H9 (cell line): ENCODE data around the gene PHYHIPL. TPM values are rescaled to one million over a fixed set of nuclear protein-coding genes. Genes with fewer than 3 reads are reported as not detected.

Experiments used
- DNase-seq: peaks from one replicate; pipeline ENCODE4 v3.0.0-alpha.2; 2017
- H2AFZ ChIP-seq: one replicate; pipeline ENCODE4 v1.6.1; 2013; ENCODE audit warnings: mild to moderate bottlenecking, low read length, control low read depth, moderate library complexity
- H2AK5ac ChIP-seq: 2 replicates; pipeline ENCODE4 v1.6.1; 2013; ENCODE audit warnings: low read length, control low read depth, mixed read lengths; ENCODE audit not compliant: insufficient read length
- H2BK120ac ChIP-seq: one replicate; pipeline ENCODE4 v1.6.1; 2013; ENCODE audit warnings: low read depth, mild to moderate bottlenecking, low read length, control low read depth, inconsistent platforms; ENCODE audit not compliant: poor library complexity, severe bottlenecking
- H2BK12ac ChIP-seq: 2 replicates; pipeline ENCODE4 v1.6.1; 2013; ENCODE audit warnings: low read length, control low read depth, mixed read lengths, low read depth; ENCODE audit not compliant: insufficient read length
- H2BK15ac ChIP-seq: 2 replicates; pipeline ENCODE4 v1.6.1; 2013; ENCODE audit warnings: low read depth, low read length, control low read depth
- H2BK20ac ChIP-seq: one replicate; pipeline ENCODE4 v1.6.1; 2013; ENCODE audit warnings: low read depth, mild to moderate bottlenecking, low read length, control low read depth, inconsistent platforms; ENCODE audit not compliant: poor library complexity, severe bottlenecking
- H2BK5ac ChIP-seq: 2 replicates; pipeline ENCODE4 v1.6.1; 2013; ENCODE audit warnings: low read length, control low read depth, mixed read lengths; ENCODE audit not compliant: insufficient read length
- H3K14ac ChIP-seq: 2 replicates; pipeline ENCODE4 v1.6.1; 2013; ENCODE audit warnings: low read length, control low read depth; ENCODE audit not compliant: insufficient read depth
- H3K18ac ChIP-seq: 2 replicates; pipeline ENCODE4 v1.6.1; 2013; ENCODE audit warnings: low read depth, mild to moderate bottlenecking, mixed read lengths, low read length, control low read depth; ENCODE audit not compliant: insufficient read length
- H3K23ac ChIP-seq: 2 replicates; pipeline ENCODE4 v1.6.1; 2013; ENCODE audit warnings: low read length, control low read depth, mixed read lengths, low read depth; ENCODE audit not compliant: insufficient read length
- H3K23me2 ChIP-seq: 2 replicates; pipeline ENCODE4 v1.6.1; 2013; ENCODE audit warnings: low read depth, mild to moderate bottlenecking, mixed read lengths, low read length, control low read depth; ENCODE audit not compliant: insufficient read length, poor library complexity, severe bottlenecking
- H3K27ac ChIP-seq: 2 replicates; pipeline ENCODE4 v1.5.1; 2013; ENCODE audit warnings: low read length, control low read depth, mixed read lengths, low read depth; ENCODE audit not compliant: insufficient read length
- H3K27me3 ChIP-seq: 2 replicates; pipeline ENCODE4 v1.6.1; 2013; ENCODE audit warnings: low read length, control low read depth, inconsistent platforms; ENCODE audit not compliant: insufficient read depth
- H3K4ac ChIP-seq: 2 replicates; pipeline ENCODE4 v1.6.1; 2013; ENCODE audit warnings: low read depth, mild to moderate bottlenecking, control low read depth, inconsistent platforms, low read length, moderate library complexity
- H3K4me1 ChIP-seq: 2 replicates; pipeline ENCODE4 v1.6.1; 2013; ENCODE audit warnings: low read length, control low read depth, inconsistent platforms; ENCODE audit not compliant: insufficient read depth
- H3K4me2 ChIP-seq: 2 replicates; pipeline ENCODE4 v1.6.1; 2013; ENCODE audit warnings: low read length, control low read depth, mixed read lengths; ENCODE audit not compliant: insufficient read length, insufficient read depth
- H3K56ac ChIP-seq: 2 replicates; pipeline ENCODE4 v1.6.1; 2013; ENCODE audit warnings: low read depth, mild to moderate bottlenecking, mixed read lengths, low read length, control low read depth; ENCODE audit not compliant: insufficient read length
- H3K79me1 ChIP-seq: 2 replicates; pipeline ENCODE4 v1.6.1; 2013; ENCODE audit warnings: low read depth, mild to moderate bottlenecking, moderate library complexity, low read length, control low read depth, inconsistent platforms; ENCODE audit not compliant: insufficient read depth, poor library complexity, severe bottlenecking
- H3K79me2 ChIP-seq: 2 replicates; pipeline ENCODE4 v1.6.1; 2013; ENCODE audit warnings: low read length, control low read depth, inconsistent platforms; ENCODE audit not compliant: insufficient read depth
- H3K9ac ChIP-seq: 2 replicates; pipeline ENCODE4 v1.6.1; 2013; ENCODE audit warnings: low read length, control low read depth, mixed read lengths; ENCODE audit not compliant: insufficient read length; ENCODE audit errors: extremely low read depth
- H3K9me3 ChIP-seq: one replicate; pipeline ENCODE4 v1.6.1; 2013; ENCODE audit warnings: low read depth, low read length, inconsistent platforms; ENCODE audit not compliant: control insufficient read depth
- H3T11ph ChIP-seq: one replicate; pipeline ENCODE4 v1.6.1; 2013; ENCODE audit warnings: mild to moderate bottlenecking, low read length, control low read depth, inconsistent platforms
- H4K20me1 ChIP-seq: one replicate; pipeline ENCODE4 v1.6.1; 2013; ENCODE audit not compliant: control insufficient read depth, insufficient read length, insufficient read depth
- H4K5ac ChIP-seq: 2 replicates; pipeline ENCODE4 v1.6.1; 2013; ENCODE audit warnings: low read depth, mild to moderate bottlenecking, mixed read lengths, low read length, control low read depth; ENCODE audit not compliant: insufficient read length
- H4K8ac ChIP-seq: replicated peaks from 2 replicates; pipeline ENCODE4 v1.6.1; 2013; ENCODE audit warnings: low read length, control low read depth, mixed read lengths, low read depth; ENCODE audit not compliant: insufficient read length
- H4K91ac ChIP-seq: 2 replicates; pipeline ENCODE4 v1.6.1; 2013; ENCODE audit warnings: low read depth, mild to moderate bottlenecking, moderate library complexity, mixed read lengths, low read length, control low read depth; ENCODE audit not compliant: insufficient read length
- H3K27ac Mint-ChIP-seq, 3 experiments: 2 replicates in 2 of 3; 3 replicates in 1 of 3; pipeline ENCODE4 v1.8.0; 2020 to 2021; ENCODE audit warnings: mixed read lengths in 3 of 3, mild to moderate bottlenecking in 1 of 3, moderate library complexity in 1 of 3
- H3K27me3 Mint-ChIP-seq: 2 replicates; pipeline ENCODE4 v1.8.0; 2021; ENCODE audit warnings: low read depth, mild to moderate bottlenecking, moderate library complexity, mixed read lengths
- H3K36me3 Mint-ChIP-seq, 3 experiments: 2 replicates in 2 of 3; 3 replicates in 1 of 3; pipeline ENCODE4 v1.8.0; 2020 to 2021; ENCODE audit warnings: low read depth in 3 of 3, mixed read lengths in 3 of 3; ENCODE audit not compliant: insufficient read depth in 1 of 3
- H3K4me1 Mint-ChIP-seq, 2 experiments: 2 replicates each; pipeline ENCODE4 v1.8.0; 2020; ENCODE audit warnings: mixed read lengths in 2 of 2
- H3K4me3 Mint-ChIP-seq, 2 experiments: 2 replicates in 1 of 2; 3 replicates in 1 of 2; pipeline ENCODE4 v1.8.0; 2020 to 2021; ENCODE audit warnings: mild to moderate bottlenecking in 2 of 2, mixed read lengths in 2 of 2, moderate library complexity in 1 of 2
- H3K9me3 Mint-ChIP-seq, 2 experiments: 2 replicates in 1 of 2; 3 replicates in 1 of 2; pipeline ENCODE4 v1.8.0; 2020; ENCODE audit warnings: mild to moderate bottlenecking in 2 of 2, mixed read lengths in 2 of 2, moderate library complexity in 1 of 2
- WGBS: extraction: QIAGEN DNeasy Blood & Tissue Kit; methylation state at CpG from one replicate; pipeline ENCODE4 v1.1.7; 2013; ENCODE audit warnings: missing lambda C conversion rate, low lambda C conversion rate, mixed read lengths; ENCODE audit not compliant: insufficient read length; ENCODE audit errors: extremely low coverage; 5-methylcytosine and 5-hydroxymethylcytosine counted together
- total RNA-seq: library from RNA; stranded (reverse); gene quantifications from 2 replicates; pipeline ENCODE4 v1.2.1, GENCODE V29; 2021
- TF ChIP-seq, protein P1 (sequence below): fragments of 200-600 bp; sonication (generic); conservative IDR thresholded peaks from 3 replicates; pipeline ENCODE4 v1.8.0; 2021; ENCODE audit warnings: antibody characterized with exemption, mild to moderate bottlenecking

PHYHIPL gene
- total RNA-seq, 1 experiment from 2014 or later = 0.44 TPM

DNA sequence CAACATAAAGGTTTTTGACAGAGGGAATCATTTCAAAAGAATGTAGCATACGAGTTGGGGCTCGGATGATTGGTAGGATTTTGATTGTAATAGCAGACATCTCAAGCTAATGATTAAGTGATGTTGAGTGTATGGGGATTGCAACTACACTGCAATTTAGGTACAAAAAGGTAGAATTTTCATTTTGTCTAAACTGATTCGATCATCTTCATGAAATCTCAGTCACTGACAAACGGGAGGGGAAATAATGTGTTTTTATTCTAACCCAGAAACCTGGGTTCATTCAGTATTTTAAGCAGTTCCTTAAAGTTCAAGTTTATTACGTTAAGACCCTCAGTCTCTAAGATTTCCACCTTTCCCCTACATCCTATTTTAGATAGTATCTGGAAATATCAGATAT lies 3.9 kb upstream of the PHYHIPL start:
- no peak overlapping the region for H2BK5ac ChIP-seq
- no peak overlapping the region for H3K27ac ChIP-seq
- TF ChIP-seq, protein P1, sequence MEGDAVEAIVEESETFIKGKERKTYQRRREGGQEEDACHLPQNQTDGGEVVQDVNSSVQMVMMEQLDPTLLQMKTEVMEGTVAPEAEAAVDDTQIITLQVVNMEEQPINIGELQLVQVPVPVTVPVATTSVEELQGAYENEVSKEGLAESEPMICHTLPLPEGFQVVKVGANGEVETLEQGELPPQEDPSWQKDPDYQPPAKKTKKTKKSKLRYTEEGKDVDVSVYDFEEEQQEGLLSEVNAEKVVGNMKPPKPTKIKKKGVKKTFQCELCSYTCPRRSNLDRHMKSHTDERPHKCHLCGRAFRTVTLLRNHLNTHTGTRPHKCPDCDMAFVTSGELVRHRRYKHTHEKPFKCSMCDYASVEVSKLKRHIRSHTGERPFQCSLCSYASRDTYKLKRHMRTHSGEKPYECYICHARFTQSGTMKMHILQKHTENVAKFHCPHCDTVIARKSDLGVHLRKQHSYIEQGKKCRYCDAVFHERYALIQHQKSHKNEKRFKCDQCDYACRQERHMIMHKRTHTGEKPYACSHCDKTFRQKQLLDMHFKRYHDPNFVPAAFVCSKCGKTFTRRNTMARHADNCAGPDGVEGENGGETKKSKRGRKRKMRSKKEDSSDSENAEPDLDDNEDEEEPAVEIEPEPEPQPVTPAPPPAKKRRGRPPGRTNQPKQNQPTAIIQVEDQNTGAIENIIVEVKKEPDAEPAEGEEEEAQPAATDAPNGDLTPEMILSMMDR = no peak

More for the DNA sequence above, 3.9 kb upstream of the PHYHIPL start:
- Histone ChIP-seq H2BK12ac (no peak overlapping the region), H2BK20ac (no peak overlapping the region), H3K14ac (no peak overlapping the region), H2BK15ac (no peak overlapping the region), H2BK120ac (no peak overlapping the region), H3K4me1 (no peaks in the 10 kb centered on the region), H3K56ac (no peak overlapping the region), H4K20me1 (no peaks in the 10 kb centered on the region), H3K23ac (no peak overlapping the region), H3K4ac (no peak overlapping the region), H3K27me3 (peaks cover 12% of the 10 kb centered on the region; the same call in 1 of the 2 replicates), H2AK5ac (no peak overlapping the region), H3K9me3 (no peaks in the 10 kb centered on the region), H3K79me2 (no peaks in the 10 kb centered on the region), H4K8ac (no peak overlapping the region), H2AFZ (no peak overlapping the region), H3T11ph (no peak overlapping the region), H3K18ac (no peak overlapping the region), H3K9ac (no peak overlapping the region), H4K91ac (no peak overlapping the region), H4K5ac (no peak overlapping the region), H3K4me2 (no peak overlapping the region), H3K23me2 (peaks cover 16% of the 10 kb centered on the region), H3K79me1 (no peaks in the 10 kb centered on the region)
- no peaks in the 10 kb centered on the region for H3K36me3 Mint-ChIP-seq
- H3K9me3 Mint-ChIP-seq = peaks cover 0 to 6% of the 10 kb centered on the region in 2 experiments; a peak in 2 of 5 replicates
- no peak for DNase-seq
- no peak overlapping the region for H3K4me3 Mint-ChIP-seq
- H3K4me1 Mint-ChIP-seq = peaks cover 9 to 10% of the 10 kb centered on the region in 2 experiments; a peak in 3 of 4 replicates
- no peak overlapping the region for H3K27ac Mint-ChIP-seq
- WGBS = no CpG with 5 or more reads among the region's 5 CpGs
- peaks cover 72% of the 10 kb centered on the region for H3K27me3 Mint-ChIP-seq
